MM.1S (cell line): ENCODE results near the gene BRD1.

Experiments
- EZH2 ChIP-seq: fragments of 300-600 bp; sonication (generic); optimal IDR thresholded peaks from 2 replicates; pipeline ENCODE3; 2017; ENCODE audit warnings: low read depth, mild to moderate bottlenecking, antibody characterized with exemption, low read length, mixed read lengths
- EZH2phosphoT487 ChIP-seq: fragments of 300-600 bp; sonication (generic); IDR thresholded peaks from 2 replicates; pipeline ENCODE4 v1.6.1; 2018; ENCODE audit warnings: antibody characterized with exemption, low read length
- TF ChIP-seq, protein P1 (sequence below): fragments of 300-600 bp; sonication (generic); IDR thresholded peaks from 2 replicates; pipeline ENCODE4 v1.5.1; 2016; ENCODE audit warnings: antibody characterized with exemption, low read length, mixed read lengths

DNA sequence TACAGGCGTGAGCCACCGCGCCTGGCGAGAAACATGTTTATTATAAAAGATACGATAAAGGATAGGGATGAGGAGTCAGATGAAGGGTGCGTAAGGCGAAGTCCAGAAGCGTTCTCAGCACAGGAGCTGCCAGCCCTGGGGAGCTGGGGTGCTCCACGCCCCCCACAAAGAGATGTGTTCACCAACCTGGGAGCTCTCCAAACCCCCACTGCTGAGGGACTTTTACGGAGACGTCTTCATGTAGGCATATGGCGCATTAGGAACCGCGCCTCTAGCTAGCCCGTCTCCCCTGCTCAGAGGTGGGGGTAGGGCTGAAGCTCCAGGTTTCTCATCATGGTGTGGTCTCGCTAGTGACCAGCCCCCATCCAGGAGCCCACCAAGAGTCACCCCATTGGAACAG, 17.6 kb upstream of the BRD1 start:
- TF ChIP-seq, protein P1, sequence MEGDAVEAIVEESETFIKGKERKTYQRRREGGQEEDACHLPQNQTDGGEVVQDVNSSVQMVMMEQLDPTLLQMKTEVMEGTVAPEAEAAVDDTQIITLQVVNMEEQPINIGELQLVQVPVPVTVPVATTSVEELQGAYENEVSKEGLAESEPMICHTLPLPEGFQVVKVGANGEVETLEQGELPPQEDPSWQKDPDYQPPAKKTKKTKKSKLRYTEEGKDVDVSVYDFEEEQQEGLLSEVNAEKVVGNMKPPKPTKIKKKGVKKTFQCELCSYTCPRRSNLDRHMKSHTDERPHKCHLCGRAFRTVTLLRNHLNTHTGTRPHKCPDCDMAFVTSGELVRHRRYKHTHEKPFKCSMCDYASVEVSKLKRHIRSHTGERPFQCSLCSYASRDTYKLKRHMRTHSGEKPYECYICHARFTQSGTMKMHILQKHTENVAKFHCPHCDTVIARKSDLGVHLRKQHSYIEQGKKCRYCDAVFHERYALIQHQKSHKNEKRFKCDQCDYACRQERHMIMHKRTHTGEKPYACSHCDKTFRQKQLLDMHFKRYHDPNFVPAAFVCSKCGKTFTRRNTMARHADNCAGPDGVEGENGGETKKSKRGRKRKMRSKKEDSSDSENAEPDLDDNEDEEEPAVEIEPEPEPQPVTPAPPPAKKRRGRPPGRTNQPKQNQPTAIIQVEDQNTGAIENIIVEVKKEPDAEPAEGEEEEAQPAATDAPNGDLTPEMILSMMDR, result no peak
- TF ChIP-seq EZH2, result no peak
- no peak for TF ChIP-seq EZH2phosphoT487
